Right ventricle myocardium inferior (tissue), 1 donor: ENCODE data around the gene RIIAD1. TPM values are rescaled to one million over a fixed set of nuclear protein-coding genes. Genes with fewer than 3 reads are reported as not detected.
"Not testable (repeated sequence)": the region's sequence is repeated elsewhere in the genome, so short reads cannot be mapped to it uniquely, and the experiment has no call there.

Source experiments
- ATAC-seq: fragments of 200-7000 bp; cut with Tn5 transposase; one replicate; pipeline ENCODE4 v1.9.1; 2020; ENCODE audit warnings: mild to moderate bottlenecking, moderate library complexity
- DNase-seq: peaks from one replicate; pipeline ENCODE4 v3.0.0; 2021; ENCODE audit errors: missing footprints
- intact Hi-C: fragments of 100-400 bp; cut with DNase I; formaldehyde crosslinking; loops from one replicate; pipeline ENCODE4 v1.11.0; 2022
- total RNA-seq: library from RNA; stranded (reverse); fragmentation: NEBNext Ultra II Directional; extraction: Animal tissue kit (Norgen Biotek cat#: 25700); gene quantifications from one replicate; pipeline ENCODE4 v1.2.1, GENCODE V29; 2021
- donor health status: DM: no; HTN: yes; CAD: no; lungs with severe emphysema.

The RIIAD1 gene
- total RNA-seq, 1 donor from 2014 or later: 7.7 TPM

DNA sequence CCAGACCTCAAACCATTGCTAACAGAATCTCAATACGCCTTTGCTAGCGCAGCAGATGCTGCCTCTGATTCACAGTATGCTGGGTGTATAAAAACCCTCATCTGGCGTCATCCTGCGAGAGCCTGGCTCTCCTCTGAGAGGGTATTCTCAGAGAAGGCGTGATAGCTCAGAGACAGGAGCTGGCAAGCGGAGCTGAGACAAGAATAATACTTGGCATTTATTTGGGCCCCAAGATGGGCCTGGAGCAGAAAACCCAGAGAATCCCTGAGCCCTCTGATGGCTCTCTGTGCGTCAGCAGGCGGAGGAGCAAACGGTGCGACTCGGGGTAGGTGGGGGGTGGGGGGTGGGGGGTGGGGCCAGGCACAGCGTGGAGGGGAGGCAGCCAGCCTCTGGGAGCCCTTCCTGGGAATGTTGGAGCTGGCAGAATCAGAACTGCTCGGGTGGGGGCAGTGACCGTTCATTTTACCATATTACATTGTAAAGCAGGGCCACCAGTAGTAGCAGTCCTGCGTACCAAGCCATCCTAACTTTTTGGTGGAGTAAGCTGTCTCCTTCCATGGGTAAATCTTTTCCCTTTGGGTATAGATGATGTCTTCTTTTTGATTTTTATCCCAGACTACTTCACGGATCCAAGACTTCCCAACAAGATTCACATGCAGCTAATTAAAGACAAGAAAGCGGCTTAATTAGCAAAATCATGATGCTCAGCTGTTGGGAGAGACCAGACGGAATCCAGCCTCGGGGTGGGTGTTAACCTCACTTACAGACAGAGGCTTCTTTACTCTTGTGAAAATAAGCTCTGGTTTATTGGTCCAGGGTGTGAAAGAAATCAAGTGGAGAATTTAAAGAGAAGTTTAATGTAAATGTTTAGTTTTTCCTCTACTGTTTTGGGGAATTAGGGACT is 7.1 kb downstream of the RIIAD1 start:
- DNase-seq: no peak
- ATAC-seq: peak; percentile 78
- intact Hi-C loops: no loop called here

- ATAC-seq (no peak), DNase-seq (no peak)
- intact Hi-C loops: no loop called here
Observed at GRCh38 chr1:151729157-151729965, 8.0 kb downstream of the RIIAD1 start.

GRCh38 chr1:151729966-151730291 is 8.6 kb downstream of the RIIAD1 start:
- DNase-seq: no peak
- no peak for ATAC-seq
- intact Hi-C loops: loop anchor here (10.0 kb wide), 1 partner anchor 285 kb away; no protein-coding TSS in a partner anchor

- DNase-seq (no peak), ATAC-seq (no peak)
- intact Hi-C loops: loop anchor here (10.0 kb wide), 1 partner anchor 288 kb away; no protein-coding TSS in a partner anchor
Observed at GRCh38 chr1:151733126-151733525, 11.8 kb downstream of the RIIAD1 start.

- intact Hi-C loops: loop anchor here (2.0 to 10.0 kb wide), 4 partner anchors 41 to 289 kb away; no protein-coding TSS in a partner anchor
- ATAC-seq, DNase-seq: not testable (repeated sequence)
Observed at GRCh38 chr1:151733995-151734394, 12.7 kb downstream of the RIIAD1 start.

DNA sequence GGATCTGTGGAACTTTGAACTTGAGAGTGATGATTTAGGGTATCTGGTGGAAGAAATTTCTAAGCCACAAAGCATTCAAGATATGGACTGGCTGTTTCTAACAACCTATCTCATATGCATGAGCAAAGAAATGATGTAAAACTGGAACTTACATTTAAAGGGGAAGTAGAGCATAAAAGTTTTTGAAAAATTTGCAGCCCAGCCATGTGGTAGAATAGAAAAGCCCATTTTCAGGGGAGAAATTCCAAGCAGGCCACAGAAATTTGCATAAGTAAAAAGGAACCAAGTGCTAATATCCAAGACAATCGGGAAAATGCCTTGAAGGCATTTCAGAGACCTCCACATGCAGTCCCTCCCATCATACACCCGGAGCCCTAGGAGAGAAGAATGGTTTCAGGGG is 15.7 kb downstream of the RIIAD1 start:
- ATAC-seq: no peak
- intact Hi-C loops: loop anchor here (10.0 kb wide), 1 partner anchor 292 kb away; no protein-coding TSS in a partner anchor

GRCh38 chr1:151737479-151737878 is 16.2 kb downstream of the RIIAD1 start:
- ATAC-seq (no peak), DNase-seq (no peak)
- intact Hi-C loops: loop anchor here (10.0 kb wide), 1 partner anchor 293 kb away; no protein-coding TSS in a partner anchor

More for the DNA sequence above, 15.7 kb downstream of the RIIAD1 start:
- DNase-seq: no peak

GRCh38 chr1:151739590-151740355 is 18.5 kb downstream of the RIIAD1 start:
- intact Hi-C loops: loop anchor here (10.0 kb wide), 1 partner anchor 295 kb away; no protein-coding TSS in a partner anchor
- DNase-seq (no peak), ATAC-seq (no peak)

- intact Hi-C loops: no loop called here
- ATAC-seq: no peak
- no peak for DNase-seq
Observed at GRCh38 chr1:151741516-151741915, 20.2 kb downstream of the RIIAD1 start.

DNA sequence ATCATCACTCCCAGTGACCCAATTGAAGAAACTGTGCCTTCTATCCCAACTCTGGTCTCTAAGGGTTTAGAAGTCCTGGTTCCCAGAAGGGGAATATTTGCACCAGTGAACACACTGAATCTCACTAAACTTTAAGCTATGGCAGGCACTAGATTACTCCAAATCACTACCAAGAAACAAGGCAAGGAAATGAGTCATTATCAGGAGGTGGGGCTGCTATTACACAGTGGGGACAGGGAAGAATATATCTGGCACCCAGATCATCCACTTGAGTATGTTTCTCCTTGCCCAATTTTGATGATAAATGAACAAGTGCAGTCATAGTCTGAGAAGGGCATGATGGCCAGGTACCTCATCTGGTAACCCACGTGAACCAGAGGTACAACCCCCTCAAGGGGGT is 35.0 kb downstream of the RIIAD1 start:
- ATAC-seq: no peak
- DNase-seq: no peak
- intact Hi-C loops: no loop called here

GRCh38 chr1:151759241-151759640 is 37.9 kb downstream of the RIIAD1 start:
- DNase-seq (no peak), ATAC-seq (no peak)
- intact Hi-C loops: no loop called here

DNA sequence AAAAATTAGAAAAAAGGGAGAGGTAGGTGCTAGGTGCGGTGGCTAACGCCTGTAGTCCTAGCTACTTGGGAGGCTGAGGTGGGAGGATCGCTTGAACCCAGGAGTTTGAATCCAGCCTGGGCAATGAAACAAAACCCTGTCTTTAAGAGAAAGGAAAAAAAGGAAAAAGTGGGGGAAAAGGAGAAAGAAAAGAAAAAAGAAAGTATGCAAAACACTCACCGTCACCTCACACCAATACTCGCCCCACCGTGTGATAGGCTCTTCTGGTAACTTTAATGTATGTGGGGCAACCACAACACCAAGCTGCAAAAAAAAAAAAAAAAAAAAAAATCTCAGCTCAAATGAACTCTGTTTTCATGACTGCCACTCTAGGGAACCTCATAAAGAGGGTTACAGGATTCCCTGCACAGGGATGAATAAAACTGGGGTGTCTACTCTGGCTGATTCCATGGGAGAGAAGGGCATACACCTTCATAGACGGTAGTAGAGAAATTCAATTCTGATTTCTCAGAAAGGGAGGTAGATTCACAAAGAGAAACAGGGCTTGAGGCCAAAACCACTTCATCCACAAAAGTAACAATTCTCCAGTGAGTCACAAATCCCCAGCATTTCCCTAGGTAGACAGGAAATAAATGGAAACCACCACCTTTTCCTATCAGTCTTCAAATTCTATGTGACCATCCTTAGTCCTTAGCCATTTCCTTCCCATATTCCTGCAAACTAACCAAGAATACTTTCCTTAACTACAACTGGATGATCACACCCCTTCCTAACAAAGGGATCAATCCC is 39.5 kb downstream of the RIIAD1 start:
- DNase-seq: no peak
- no peak for ATAC-seq
- intact Hi-C loops: no loop called here

GRCh38 chr1:151762941-151763921 is 41.9 kb downstream of the RIIAD1 start, which contains the start of gene MRPL9:
MRPL9 (minus strand) TSS chr1:151763496; CDS start chr1:151763479, 17 bp downstream.
- DNase-seq: peak; percentile 90
- ATAC-seq: peak; percentile 98
- intact Hi-C loops: no loop called here

DNA sequence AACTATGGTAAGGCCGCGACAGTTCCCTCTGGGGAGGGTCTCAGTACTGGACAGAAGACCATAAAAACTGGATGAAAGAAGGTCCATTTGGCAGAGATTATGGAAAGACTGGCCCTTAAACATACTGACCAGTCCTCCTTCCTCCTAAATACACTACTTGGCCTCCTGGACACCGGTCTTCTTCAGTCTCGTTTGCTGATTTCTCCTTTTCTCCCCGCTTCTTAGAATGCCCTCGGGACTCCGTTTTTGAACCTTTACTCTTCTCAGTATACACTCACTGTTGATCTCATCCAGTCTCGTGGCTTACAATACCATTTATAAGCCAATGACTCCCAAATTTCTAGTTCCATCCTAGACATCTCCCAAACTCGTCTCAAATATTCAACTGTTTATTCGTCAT is 42.7 kb downstream of the RIIAD1 start:
- DNase-seq: no peak
- no peak for ATAC-seq
- intact Hi-C loops: no loop called here

DNA sequence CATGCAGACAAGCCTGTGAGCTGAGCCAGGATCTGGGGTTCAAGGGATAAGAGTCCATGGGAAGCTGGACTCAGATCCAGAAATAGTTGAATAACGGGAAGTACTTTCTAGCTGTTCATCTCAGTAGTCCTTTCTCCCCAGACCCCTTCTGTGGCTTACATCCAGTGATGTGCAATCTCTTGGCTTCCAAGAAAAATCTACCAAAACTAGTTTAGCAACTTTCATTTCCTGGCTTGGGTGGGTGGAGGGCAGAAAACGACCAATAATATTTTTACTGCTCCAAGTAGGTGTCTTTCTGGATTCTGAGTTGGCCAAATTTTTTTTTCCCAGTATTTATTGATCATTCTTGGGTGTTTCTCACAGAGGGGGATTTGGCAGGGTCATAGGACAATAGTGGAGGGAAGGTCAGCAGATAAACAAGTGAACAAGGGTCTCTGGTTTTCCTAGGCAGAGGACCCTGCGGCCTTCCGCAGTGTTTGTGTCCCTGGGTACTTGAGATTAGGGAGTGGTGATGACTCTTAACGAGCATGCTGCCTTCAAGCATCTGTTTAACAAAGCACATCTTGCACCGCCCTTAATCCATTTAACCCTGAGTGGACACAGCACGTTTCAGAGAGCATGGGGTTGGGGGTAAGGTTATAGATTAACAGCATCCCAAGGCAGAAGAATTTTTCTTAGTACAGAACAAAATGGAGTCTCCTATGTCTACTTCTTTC is 47.2 kb downstream of the RIIAD1 start:
- ATAC-seq, intact Hi-C loops, DNase-seq: not testable (repeated sequence)

GRCh38 chr1:151769270-151769669 is 47.9 kb downstream of the RIIAD1 start:
- DNase-seq, ATAC-seq, intact Hi-C loops: not testable (repeated sequence)
